Measurements from ENCODE around the gene NEXN.
A peak's percentile ranks its signal among the peaks of the same experiment; 100 is the strongest.
"Not testable (repeated sequence)": the region's sequence is repeated elsewhere in the genome, so short reads cannot be mapped to it uniquely, and the experiment has no call there.

The NEXN gene

GRCh38 chr1:77961392-77961791 lies 73.0 kb downstream of the NEXN start:
- DNase-seq (ENCODE audit: low read depth), result no peak

- DNase-seq (ENCODE audit: low read depth), result no peak
These were observed 77.9 kb downstream of the NEXN start for GRCh38 chr1:77966291-77966690.

- DNase-seq (ENCODE audit: low read depth), result no peak
These were observed 81.8 kb downstream of the NEXN start for GRCh38 chr1:77970192-77970591.

DNA sequence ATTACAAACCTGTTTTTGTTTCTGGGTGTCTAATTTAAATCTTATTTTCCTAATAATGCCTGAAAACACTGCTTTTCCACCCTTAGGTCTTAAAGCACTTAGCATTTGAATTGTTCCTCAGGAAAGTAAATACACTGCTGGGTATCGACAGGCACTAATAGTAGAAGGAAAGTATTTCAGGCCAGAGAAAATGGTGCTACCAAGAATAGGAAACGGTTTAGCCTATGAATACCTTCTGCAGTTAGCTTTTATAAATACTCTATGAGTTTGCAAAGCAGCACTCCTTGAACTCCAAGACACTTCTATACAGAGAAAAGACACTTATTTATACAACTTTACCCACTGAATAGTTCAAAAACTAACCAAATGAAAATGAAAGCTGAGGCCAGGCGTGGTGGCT lies 83.7 kb downstream of the NEXN start:
- no peak for DNase-seq (ENCODE audit: low read depth)

- no peak for DNase-seq (ENCODE audit: low read depth)
These were observed 87.0 kb downstream of the NEXN start for GRCh38 chr1:77975386-77975785.

GRCh38 chr1:77975907-77976306 lies 87.5 kb downstream of the NEXN start:
- DNase-seq (ENCODE audit: low read depth), result no peak

GRCh38 chr1:77976433-77977076 lies 88.1 kb downstream of the NEXN start:
- no peak for DNase-seq (ENCODE audit: low read depth)

DNA sequence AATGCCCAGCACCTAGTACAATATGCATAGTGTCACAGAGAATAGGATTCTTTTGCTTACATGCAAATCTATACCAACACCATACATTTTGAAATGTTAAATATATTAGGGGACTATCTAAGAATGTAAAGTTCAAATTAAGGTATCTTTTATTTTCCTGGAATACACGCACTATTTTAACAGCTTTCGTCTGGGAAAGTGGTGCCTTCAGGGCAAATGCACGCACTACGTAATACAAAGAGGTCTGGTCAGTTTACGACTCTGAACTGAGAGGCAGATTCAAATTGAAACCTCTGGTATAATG lies 89.5 kb downstream of the NEXN start:
- no peak for DNase-seq (ENCODE audit: low read depth)

DNA sequence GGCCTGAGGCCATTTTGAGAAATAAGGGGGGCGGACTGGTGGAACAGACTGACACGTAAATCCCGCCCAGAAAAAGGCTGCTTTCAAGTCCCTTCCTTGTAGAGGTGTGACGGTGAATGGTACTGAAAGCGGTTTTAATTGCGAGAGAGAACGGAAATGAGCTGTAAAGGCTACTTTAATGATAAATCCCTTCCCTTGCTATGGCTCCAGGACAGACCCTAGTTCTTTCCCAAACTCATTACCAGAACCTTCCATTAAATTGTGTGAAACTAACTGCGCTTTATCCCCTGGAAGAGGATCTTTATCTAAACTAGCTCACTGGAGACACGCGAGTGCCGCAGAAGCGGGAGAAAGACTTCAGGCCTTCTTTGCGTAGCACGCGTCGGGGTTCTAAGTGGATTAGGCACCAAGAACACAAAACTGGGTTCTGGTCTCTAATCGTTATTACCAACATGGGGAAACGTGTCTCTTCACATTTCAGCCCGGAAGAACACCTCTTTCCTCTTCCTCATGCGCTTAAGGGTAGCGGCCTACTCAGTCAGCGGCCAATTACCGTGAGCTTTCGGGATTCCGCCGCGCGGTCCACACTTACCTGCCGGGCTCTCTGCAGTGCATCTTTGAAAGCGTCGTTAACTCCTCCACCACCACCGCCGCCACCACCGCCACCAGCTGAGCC lies 90.0 kb downstream of the NEXN start:
- peak; percentile 96 for DNase-seq (ENCODE audit: low read depth)

DNA sequence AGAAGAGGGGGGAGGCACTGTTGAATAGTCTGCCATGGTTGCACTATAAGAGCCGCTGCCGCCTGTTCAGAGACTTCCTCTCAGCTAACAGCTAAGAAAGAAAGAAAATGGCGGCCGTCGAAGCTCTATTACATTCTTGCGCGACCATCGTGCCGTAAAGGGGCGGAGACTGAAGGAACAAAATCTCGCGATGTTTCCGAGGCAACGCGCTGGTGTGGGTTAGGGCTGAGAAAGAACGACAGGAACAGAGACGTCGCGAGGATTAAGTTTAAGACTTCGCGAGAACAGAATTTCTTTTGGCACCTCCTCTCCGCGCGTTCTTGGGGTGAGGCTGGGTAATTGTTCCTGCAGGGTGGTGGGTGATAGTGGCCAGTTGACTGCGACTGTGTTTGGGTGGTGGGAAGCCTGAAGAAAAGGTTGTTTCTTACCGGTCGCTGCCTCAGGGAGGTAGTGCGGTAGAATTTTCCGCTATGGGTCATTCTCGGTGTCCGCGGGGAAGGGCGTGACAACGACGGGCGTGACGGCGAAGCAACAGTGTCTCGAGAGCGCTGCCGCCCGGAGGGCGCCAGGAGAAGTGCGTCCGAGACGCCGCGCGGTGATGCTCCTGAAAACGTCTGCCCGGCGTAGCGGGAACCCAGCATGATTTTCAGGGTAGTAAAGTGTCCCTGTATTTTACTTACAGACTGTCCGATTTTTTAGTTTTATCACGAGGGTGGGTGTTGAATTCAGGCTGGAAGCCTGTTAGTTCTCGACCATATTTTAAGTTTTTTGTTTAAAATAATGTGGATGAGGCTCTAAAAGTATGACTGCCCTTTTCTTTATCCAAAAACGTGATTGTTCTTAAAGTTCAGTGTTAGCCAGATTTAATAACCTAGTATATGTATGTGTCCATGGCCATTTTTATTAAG lies 90.8 kb downstream of the NEXN start, which contains the start of gene FUBP1:
Gene FUBP1 (minus strand): TSS at position 104 of the 908 bp plus-strand sequence. CDS start 68 bp downstream, at position 36.
- peak; percentile 99 for DNase-seq (ENCODE audit: low read depth)

DNA sequence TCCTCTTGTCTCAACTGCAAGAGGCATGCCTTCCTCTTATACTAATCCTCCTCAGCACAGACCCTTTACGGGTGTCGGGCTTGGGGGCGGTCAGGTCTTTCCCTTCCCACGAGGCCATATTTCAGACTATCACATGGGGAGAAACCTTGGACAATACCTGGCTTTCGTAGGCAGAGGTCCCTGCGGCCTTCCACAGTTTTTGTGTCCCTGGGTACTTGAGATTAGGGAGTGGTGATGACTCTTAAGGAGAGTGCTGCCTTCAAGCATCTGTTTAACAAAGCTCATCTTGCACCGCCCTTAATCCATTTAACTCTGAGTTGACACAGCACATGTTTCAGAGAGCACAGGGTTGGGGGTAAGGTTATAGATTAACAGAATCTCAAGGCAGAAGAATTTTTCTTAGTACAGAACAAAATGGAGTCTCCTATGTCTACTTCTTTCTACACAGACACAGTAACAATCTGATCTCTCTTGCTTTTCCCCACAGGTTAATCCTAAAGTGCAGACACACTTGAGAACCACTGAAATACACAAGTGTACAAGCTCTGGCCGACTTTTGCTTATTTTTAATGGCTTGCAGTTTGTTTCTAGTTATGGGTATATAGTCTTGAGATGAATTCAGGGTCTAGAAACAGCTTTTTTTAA lies 95.0 kb downstream of the NEXN start:
- DNase-seq (ENCODE audit: low read depth), result not testable (repeated sequence)

DNA sequence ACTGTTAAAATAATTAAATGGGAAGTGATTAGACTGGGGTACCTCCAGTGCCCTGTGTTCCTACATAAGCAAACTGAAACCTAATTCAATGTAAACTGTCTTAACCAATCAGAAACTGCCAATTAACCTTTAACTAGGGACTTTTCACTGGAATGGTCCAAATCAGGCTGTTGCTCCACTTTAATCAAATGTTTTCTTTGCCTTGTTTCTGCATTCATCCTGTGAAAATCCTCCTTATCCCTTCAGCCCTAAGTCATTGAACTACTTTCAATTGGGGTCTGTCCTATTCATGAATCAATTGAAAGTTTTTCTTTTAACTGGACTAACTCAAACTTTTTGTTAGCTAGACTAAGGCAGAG lies 95.6 kb downstream of the NEXN start:
- no peak for DNase-seq (ENCODE audit: low read depth)

- DNase-seq (ENCODE audit: low read depth), result no peak
These were observed 96.2 kb downstream of the NEXN start for GRCh38 chr1:77984629-77985028.

GRCh38 chr1:77986810-77987209 lies 98.4 kb downstream of the NEXN start:
- no peak for DNase-seq (ENCODE audit: low read depth)

DNA sequence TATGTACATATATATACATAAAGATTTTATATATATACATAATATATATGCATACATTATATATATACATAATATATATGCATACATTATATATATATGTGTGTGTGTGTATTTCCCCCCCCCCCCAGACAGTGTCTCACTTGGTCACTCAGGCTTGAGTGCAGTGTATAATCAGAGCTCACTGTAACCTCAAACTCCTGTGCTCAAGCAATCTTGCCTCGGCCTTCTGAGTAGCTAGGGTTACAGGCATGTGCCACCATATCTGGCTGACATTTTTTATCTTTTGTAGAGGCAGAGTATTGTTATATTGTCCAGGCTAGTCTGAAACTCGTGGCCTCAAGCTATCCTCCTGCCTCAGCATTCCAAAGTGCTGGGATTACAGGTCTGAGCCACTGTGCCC lies 99.5 kb downstream of the NEXN start:
- no peak for DNase-seq (ENCODE audit: low read depth)

- DNase-seq (ENCODE audit: low read depth), result no peak
These were observed 101.3 kb downstream of the NEXN start for GRCh38 chr1:77989744-77990143.

GRCh38 chr1:77990629-77991204 lies 102.3 kb downstream of the NEXN start:
- no peak for DNase-seq (ENCODE audit: low read depth)

- DNase-seq (ENCODE audit: low read depth), result no peak
These were observed 103.2 kb downstream of the NEXN start for GRCh38 chr1:77991638-77992037.
